GM12878 (cell line): ENCODE data around the gene TOR2A. TPM values are rescaled to one million over a fixed set of nuclear protein-coding genes. Genes with fewer than 3 reads are reported as not detected.

Experiments
- ATAC-seq: fragments of 200-7000 bp; cut with Tn5 transposase; 3 replicates; pipeline ENCODE4 v1.9.1; 2020; ENCODE audit warnings: mild to moderate bottlenecking, moderate library complexity
- BruUV-seq: library from RNA; stranded (reverse); fragments of 400-500 nt; replicated peaks from 2 replicates; lab custom pipeline; 2021; lab: Mats Ljungman, UMichigan
- CTCF ChIA-PET: fragments of 300-600 bp; sonication (Branson Sonifier 250); formaldehyde crosslinking; extraction: SDS; loops from one replicate; lab custom pipeline; 2021; ENCODE audit warnings: inconsistent platforms; lab: Yijun Ruan, JAX
- POLR2A ChIA-PET: fragments of 350-600 bp; formaldehyde crosslinking; extraction: SDS; loops from one replicate; lab custom pipeline; 2021; ENCODE audit warnings: inconsistent platforms; lab: Charles Lee
- RAD21 ChIA-PET: fragments of 300-600 bp; sonication (Branson Sonifier 250); formaldehyde crosslinking; loops from one replicate; lab custom pipeline; 2023; ENCODE audit warnings: antibody characterized with exemption; ENCODE audit not compliant: unreplicated experiment; lab: Charles Lee
- SMC1A ChIA-PET: fragments of 300-600 bp; sonication (Branson Sonifier 250); formaldehyde crosslinking; loops from one replicate; lab custom pipeline; 2023; ENCODE audit not compliant: unreplicated experiment, uncharacterized antibody; lab: Charles Lee
- DNase-seq: peaks from one replicate; pipeline ENCODE4 v3.0.0-alpha.2; 2011; ENCODE audit warnings: low read depth, low spot score
- FAIRE-seq: peaks from 3 replicates; lab custom pipeline; 2011; peaks lifted over from hg19 to GRCh38; lab: Jason Lieb, UNC
- H2AFZ ChIP-seq: 2 replicates; pipeline ENCODE4 v1.6.0; 2011; ENCODE audit warnings: low read depth, low read length, control low read depth; ENCODE audit not compliant: control insufficient read depth
- H3K27ac ChIP-seq: 2 replicates; pipeline ENCODE4 v1.5.1; 2011; ENCODE audit warnings: control low read depth; ENCODE audit not compliant: control insufficient read depth, insufficient read depth
- H3K27me3 ChIP-seq, 2 experiments: replicated peaks in 1 of 2; 2 replicates each; pipeline versions ENCODE4 v1.6.0 to v1.6.1; 2011; ENCODE audit warnings: low read length in 1 of 2; ENCODE audit not compliant: control insufficient read depth in 2 of 2, insufficient read depth in 2 of 2
- H3K36me3 ChIP-seq, 2 experiments: 2 replicates each; pipeline ENCODE4 v1.5.1; 2011; ENCODE audit warnings: low read length in 1 of 2; ENCODE audit not compliant: control insufficient read depth in 2 of 2, insufficient read depth in 2 of 2
- H3K4me1 ChIP-seq: 2 replicates; pipeline ENCODE4 v1.6.1; 2011; ENCODE audit warnings: mild to moderate bottlenecking, low read length, moderate library complexity, mixed read lengths; ENCODE audit not compliant: control insufficient read depth, insufficient read depth
- H3K4me2 ChIP-seq: 2 replicates; pipeline ENCODE4 v1.6.0; 2011; ENCODE audit warnings: control low read depth; ENCODE audit not compliant: control insufficient read depth, insufficient read depth
- H3K4me3 ChIP-seq: fragments of 200-600 bp; sonication (generic); 2 replicates; pipeline ENCODE4 v1.5.1; 2016
- H3K79me2 ChIP-seq: 2 replicates; pipeline ENCODE4 v1.6.0; 2011; ENCODE audit warnings: low read length; ENCODE audit not compliant: control insufficient read depth, insufficient read depth
- H3K9ac ChIP-seq: 2 replicates; pipeline ENCODE4 v1.8.0; 2011; ENCODE audit warnings: low read length, control low read depth, mixed read lengths; ENCODE audit not compliant: control insufficient read depth, insufficient read depth
- H3K9me3 ChIP-seq: replicated peaks from 3 replicates; pipeline ENCODE4 v1.5.1; 2011; ENCODE audit warnings: mild to moderate bottlenecking, low read length; ENCODE audit not compliant: control insufficient read depth, insufficient read depth
- H4K20me1 ChIP-seq: 2 replicates; pipeline ENCODE4 v1.6.0; 2011; ENCODE audit not compliant: control insufficient read depth, insufficient read depth
- EP300 ChIP-seq, 2 experiments: fragments of 150-350 bp in 1 of 2; IDR thresholded peaks; 2 replicates each; pipeline ENCODE4 v1.6.1; 2011 to 2012; ENCODE audit warnings: low read depth in 2 of 2, low read length in 2 of 2, borderline replicate concordance in 1 of 2, improper control_type of control experiment in 1 of 2, inconsistent platforms in 1 of 2; ENCODE audit not compliant: control insufficient read depth in 1 of 2
- HDAC2 ChIP-seq: fragments of 200-600 bp; sonication (generic); IDR thresholded peaks from 2 replicates; pipeline ENCODE4 v1.6.1; 2017
- KLF5 ChIP-seq: fragments of 450-650 bp; IDR thresholded peaks from 2 replicates; pipeline ENCODE4 v1.6.1; 2014; ENCODE audit warnings: mild to moderate bottlenecking; ENCODE audit not compliant: partially characterized antibody
- MTA2 ChIP-seq: fragments of 450-650 bp; IDR thresholded peaks from 2 replicates; pipeline ENCODE4 v1.6.1; 2016; ENCODE audit warnings: low read depth, mild to moderate bottlenecking, moderate library complexity
- MYC ChIP-seq: IDR thresholded peaks from 2 replicates; pipeline ENCODE4 v1.6.1; 2011; ENCODE audit warnings: mild to moderate bottlenecking, low read length, moderate library complexity, inconsistent platforms; ENCODE audit not compliant: insufficient read depth, insufficient replicate concordance, insufficient read length, severe bottlenecking
- TCF12 ChIP-seq: IDR thresholded peaks from 2 replicates; pipeline ENCODE4 v1.6.1; 2011; ENCODE audit warnings: low read depth, mild to moderate bottlenecking, low read length
- WGBS: methylation state at CpG from one replicate; pipeline ENCODE4 v1.1.6; 2016; ENCODE audit warnings: low lambda C conversion rate; ENCODE audit not compliant: insufficient replicate concordance, insufficient coverage; ENCODE audit errors: missing lambda C conversion rate; 5-methylcytosine and 5-hydroxymethylcytosine counted together
- in situ Hi-C: fragments of 300-500 bp; cut with MboI; formaldehyde crosslinking; loops from 9 replicates; pipeline ENCODE4 v1.14.3; 2018; ENCODE audit warnings: mixed read lengths
- intact Hi-C: fragments of 100-400 bp; cut with micrococcal nuclease; formaldehyde crosslinking; loops from one replicate; pipeline ENCODE4 v1.14.2; 2022; ENCODE audit not compliant: unreplicated experiment
- polyA plus RNA-seq, 11 experiments: library from polyadenylated mRNA; depleted of rRNA in 4 of 11; unstranded in 6 of 11; stranded (reverse) in 5 of 11; fragments of >200 nt; fragmentation: Nextera tagmentation in 4 of 11; fragmentation: Illumina TruSeq in 1 of 11; extraction: Ambion mirVana in 4 of 11; extraction: Trizol in 1 of 11; gene quantifications; 1 replicate in 1 of 11; 2 replicates in 10 of 11; pipeline versions ENCODE4 v1.2.1 to v1.2.3, GENCODE V29; 2011 to 2016; ENCODE audit warnings: inconsistent platforms in 2 of 11, missing spikeins in 2 of 11, low read depth in 1 of 11
- total RNA-seq, 4 experiments: library from RNA; depleted of rRNA in 3 of 4; stranded (reverse); fragments of >200 nt in 3 of 4; fragmentation: Illumina TruSeq in 1 of 4; extraction: Trizol in 1 of 4; gene quantifications; 2 replicates each; pipeline versions ENCODE4 v1.2.1 to v1.2.3, GENCODE V29; 2013 to 2021
- TF ChIP-seq, protein P1 (sequence below): fragments of 150-350 bp; IDR thresholded peaks from 2 replicates; pipeline ENCODE4 v1.6.1; 2016; ENCODE audit warnings: low read depth, low read length
- TF ChIP-seq, protein P2 (sequence below): fragments of 450-650 bp; IDR thresholded peaks from 2 replicates; pipeline ENCODE4 v1.6.1; 2017; ENCODE audit warnings: mild to moderate bottlenecking
- TF ChIP-seq, protein P3 (sequence below): fragments of 450-650 bp; IDR thresholded peaks from 2 replicates; pipeline ENCODE4 v1.6.1; 2017; ENCODE audit warnings: mild to moderate bottlenecking, moderate library complexity
- TF ChIP-seq, protein P4 (sequence below): IDR thresholded peaks from 2 replicates; pipeline ENCODE4 v1.6.1; 2011; ENCODE audit warnings: mild to moderate bottlenecking, low read depth, low read length, moderate library complexity; ENCODE audit not compliant: insufficient replicate concordance

Gene TOR2A
- total and polyA plus RNA-seq, 10 of the 15 experiments (the other 5 are each of a cell fraction or from before 2014, with no cell fraction given) = 0.52 to 23.7 (median 8.5) TPM

DNA sequence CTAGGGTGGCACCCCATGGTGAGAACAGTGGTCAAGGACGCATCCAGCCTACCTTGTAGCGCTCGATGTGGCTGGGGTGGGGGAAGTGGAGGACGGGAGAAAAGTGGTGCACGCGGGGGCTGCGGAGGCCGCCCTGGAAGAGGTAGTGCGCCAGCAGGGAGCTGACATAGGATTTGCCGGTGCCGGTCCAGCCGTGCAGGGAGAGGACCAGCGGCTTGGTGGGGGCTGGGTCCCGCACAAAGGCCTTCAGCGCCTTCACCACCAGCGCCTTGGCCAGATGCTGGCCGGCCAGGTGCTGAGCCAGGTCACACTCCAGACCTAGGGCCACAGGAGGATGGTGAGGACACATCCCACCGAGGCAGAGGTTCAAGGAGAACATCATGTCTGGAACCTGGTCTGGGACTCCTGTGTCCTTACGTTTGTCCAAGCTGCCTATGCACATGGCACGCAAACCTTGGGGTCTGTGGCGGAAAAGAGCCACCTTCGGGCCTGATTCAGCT is 797 bp downstream of the TOR2A start:
- H3K4me3 ChIP-seq = peak overlapping the region; percentile 76; the same call in 1 of the 2 replicates
- 56% methylated on average over 21 of the region's 22 CpGs for WGBS
- H3K9ac ChIP-seq = peak overlapping the region; percentile 78; the same call in 1 of the 2 replicates
- no peak overlapping the region; the same call in 1 of the 2 replicates for H3K27ac ChIP-seq
- DNase-seq (no peak), FAIRE-seq (no peak), ATAC-seq (no peak)
- peak overlapping the region; percentile 94 for H2AFZ ChIP-seq
- ChIA-PET RAD21 (interaction anchor here (0.7 to 2.6 kb wide), 38 partner anchors 18 to 793 kb away, joined by 3 to 83 read pairs (median 4); partner anchors contain the start of genes CDK9, FPGS, PTRH1 and SH2D3C), SMC1A (interaction anchor here (0.8 to 2.3 kb wide), 26 partner anchors 11 to 338 kb away, joined by 3 to 25 read pairs (median 6); partner anchors contain the start of genes CDK9, CFAP157, ENG and FPGS), CTCF (interaction anchor here (0.5 to 2.5 kb wide), 60 partner anchors 10 to 1143 kb away, joined by 3 to 79 read pairs (median 5); partner anchors contain the start of genes CDK9, ENG, FPGS and PIP5KL1), POLR2A (interaction anchor here (0.6 to 2.0 kb wide), 10 partner anchors 37 to 215 kb away, joined by 3 to 13 read pairs (median 4); partner anchors contain the start of genes CDK9 and SH2D3C)
- peaks cover 6% of the 10 kb centered on the region for H3K4me1 ChIP-seq
- BruUV-seq = no TSS peak
- in situ Hi-C loops = loop anchor here (5.0 kb wide), 2 partner anchors 142 to 232 kb away; no protein-coding TSS in a partner anchor
- peak overlapping the region; percentile 100 for H3K4me2 ChIP-seq
- intact Hi-C loops = loop anchor here (1.0 to 2.0 kb wide), 4 partner anchors 43 to 230 kb away; no protein-coding TSS in a partner anchor
- no peaks in the 10 kb centered on the region for H3K27me3 ChIP-seq
- no peaks in the 10 kb centered on the region for H4K20me1 ChIP-seq
- H3K79me2 ChIP-seq = no peaks in the 10 kb centered on the region
- no peaks in the 10 kb centered on the region for H3K9me3 ChIP-seq
- H3K36me3 ChIP-seq = no peaks in the 10 kb centered on the region; a peak in 1 of 4 replicates
- TF ChIP-seq TCF12 = 0 out of 2 replicates have a peak, but pooled peaks have one; percentile 5
- TF ChIP-seq EP300 (IDR thresholded peaks at IDR 0.05; ENCODE audit: borderline replicate concordance in 1 of 2, control insufficient read depth in 1 of 2, low read depth in 2 of 2, low read length in 2 of 2) = no peak
- TF ChIP-seq, protein P1, sequence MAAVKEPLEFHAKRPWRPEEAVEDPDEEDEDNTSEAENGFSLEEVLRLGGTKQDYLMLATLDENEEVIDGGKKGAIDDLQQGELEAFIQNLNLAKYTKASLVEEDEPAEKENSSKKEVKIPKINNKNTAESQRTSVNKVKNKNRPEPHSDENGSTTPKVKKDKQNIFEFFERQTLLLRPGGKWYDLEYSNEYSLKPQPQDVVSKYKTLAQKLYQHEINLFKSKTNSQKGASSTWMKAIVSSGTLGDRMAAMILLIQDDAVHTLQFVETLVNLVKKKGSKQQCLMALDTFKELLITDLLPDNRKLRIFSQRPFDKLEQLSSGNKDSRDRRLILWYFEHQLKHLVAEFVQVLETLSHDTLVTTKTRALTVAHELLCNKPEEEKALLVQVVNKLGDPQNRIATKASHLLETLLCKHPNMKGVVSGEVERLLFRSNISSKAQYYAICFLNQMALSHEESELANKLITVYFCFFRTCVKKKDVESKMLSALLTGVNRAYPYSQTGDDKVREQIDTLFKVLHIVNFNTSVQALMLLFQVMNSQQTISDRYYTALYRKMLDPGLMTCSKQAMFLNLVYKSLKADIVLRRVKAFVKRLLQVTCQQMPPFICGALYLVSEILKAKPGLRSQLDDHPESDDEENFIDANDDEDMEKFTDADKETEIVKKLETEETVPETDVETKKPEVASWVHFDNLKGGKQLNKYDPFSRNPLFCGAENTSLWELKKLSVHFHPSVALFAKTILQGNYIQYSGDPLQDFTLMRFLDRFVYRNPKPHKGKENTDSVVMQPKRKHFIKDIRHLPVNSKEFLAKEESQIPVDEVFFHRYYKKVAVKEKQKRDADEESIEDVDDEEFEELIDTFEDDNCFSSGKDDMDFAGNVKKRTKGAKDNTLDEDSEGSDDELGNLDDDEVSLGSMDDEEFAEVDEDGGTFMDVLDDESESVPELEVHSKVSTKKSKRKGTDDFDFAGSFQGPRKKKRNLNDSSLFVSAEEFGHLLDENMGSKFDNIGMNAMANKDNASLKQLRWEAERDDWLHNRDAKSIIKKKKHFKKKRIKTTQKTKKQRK = no peak
- TF ChIP-seq, protein P2, sequence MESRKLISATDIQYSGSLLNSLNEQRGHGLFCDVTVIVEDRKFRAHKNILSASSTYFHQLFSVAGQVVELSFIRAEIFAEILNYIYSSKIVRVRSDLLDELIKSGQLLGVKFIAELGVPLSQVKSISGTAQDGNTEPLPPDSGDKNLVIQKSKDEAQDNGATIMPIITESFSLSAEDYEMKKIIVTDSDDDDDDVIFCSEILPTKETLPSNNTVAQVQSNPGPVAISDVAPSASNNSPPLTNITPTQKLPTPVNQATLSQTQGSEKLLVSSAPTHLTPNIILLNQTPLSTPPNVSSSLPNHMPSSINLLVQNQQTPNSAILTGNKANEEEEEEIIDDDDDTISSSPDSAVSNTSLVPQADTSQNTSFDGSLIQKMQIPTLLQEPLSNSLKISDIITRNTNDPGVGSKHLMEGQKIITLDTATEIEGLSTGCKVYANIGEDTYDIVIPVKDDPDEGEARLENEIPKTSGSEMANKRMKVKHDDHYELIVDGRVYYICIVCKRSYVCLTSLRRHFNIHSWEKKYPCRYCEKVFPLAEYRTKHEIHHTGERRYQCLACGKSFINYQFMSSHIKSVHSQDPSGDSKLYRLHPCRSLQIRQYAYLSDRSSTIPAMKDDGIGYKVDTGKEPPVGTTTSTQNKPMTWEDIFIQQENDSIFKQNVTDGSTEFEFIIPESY = 0 out of 2 replicates have a peak, but pooled peaks have one; percentile 43
- TF ChIP-seq KLF5 = no peak
- TF ChIP-seq, protein P3, sequence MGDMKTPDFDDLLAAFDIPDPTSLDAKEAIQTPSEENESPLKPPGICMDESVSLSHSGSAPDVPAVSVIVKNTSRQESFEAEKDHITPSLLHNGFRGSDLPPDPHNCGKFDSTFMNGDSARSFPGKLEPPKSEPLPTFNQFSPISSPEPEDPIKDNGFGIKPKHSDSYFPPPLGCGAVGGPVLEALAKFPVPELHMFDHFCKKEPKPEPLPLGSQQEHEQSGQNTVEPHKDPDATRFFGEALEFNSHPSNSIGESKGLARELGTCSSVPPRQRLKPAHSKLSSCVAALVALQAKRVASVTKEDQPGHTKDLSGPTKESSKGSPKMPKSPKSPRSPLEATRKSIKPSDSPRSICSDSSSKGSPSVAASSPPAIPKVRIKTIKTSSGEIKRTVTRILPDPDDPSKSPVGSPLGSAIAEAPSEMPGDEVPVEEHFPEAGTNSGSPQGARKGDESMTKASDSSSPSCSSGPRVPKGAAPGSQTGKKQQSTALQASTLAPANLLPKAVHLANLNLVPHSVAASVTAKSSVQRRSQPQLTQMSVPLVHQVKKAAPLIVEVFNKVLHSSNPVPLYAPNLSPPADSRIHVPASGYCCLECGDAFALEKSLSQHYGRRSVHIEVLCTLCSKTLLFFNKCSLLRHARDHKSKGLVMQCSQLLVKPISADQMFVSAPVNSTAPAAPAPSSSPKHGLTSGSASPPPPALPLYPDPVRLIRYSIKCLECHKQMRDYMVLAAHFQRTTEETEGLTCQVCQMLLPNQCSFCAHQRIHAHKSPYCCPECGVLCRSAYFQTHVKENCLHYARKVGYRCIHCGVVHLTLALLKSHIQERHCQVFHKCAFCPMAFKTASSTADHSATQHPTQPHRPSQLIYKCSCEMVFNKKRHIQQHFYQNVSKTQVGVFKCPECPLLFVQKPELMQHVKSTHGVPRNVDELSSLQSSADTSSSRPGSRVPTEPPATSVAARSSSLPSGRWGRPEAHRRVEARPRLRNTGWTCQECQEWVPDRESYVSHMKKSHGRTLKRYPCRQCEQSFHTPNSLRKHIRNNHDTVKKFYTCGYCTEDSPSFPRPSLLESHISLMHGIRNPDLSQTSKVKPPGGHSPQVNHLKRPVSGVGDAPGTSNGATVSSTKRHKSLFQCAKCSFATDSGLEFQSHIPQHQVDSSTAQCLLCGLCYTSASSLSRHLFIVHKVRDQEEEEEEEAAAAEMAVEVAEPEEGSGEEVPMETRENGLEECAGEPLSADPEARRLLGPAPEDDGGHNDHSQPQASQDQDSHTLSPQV = 0 out of 2 replicates have a peak, but pooled peaks have one; percentile 12
- TF ChIP-seq MTA2 = 0 out of 2 replicates have a peak, but pooled peaks have one; percentile 21
- no peak for TF ChIP-seq HDAC2
- TF ChIP-seq MYC = peak; percentile 40
- TF ChIP-seq, protein P4, sequence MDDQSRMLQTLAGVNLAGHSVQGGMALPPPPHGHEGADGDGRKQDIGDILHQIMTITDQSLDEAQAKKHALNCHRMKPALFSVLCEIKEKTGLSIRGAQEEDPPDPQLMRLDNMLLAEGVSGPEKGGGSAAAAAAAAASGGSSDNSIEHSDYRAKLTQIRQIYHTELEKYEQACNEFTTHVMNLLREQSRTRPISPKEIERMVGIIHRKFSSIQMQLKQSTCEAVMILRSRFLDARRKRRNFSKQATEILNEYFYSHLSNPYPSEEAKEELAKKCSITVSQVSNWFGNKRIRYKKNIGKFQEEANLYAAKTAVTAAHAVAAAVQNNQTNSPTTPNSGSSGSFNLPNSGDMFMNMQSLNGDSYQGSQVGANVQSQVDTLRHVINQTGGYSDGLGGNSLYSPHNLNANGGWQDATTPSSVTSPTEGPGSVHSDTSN = no peak
